IMR-90 (cell line): ENCODE results near the gene AOX1. TPM values are rescaled to one million over a fixed set of nuclear protein-coding genes. Genes with fewer than 3 reads are reported as not detected.

Experiments
- ATAC-seq: fragments of 200-7000 bp; cut with Tn5 transposase; 2 replicates; pipeline ENCODE4 v1.9.1; 2020; ENCODE audit warnings: low read depth, mild to moderate bottlenecking, moderate library complexity
- BruUV-seq: library from RNA; stranded (reverse); fragments of 400-500 nt; replicated peaks from 2 replicates; lab custom pipeline; 2021; lab: Mats Ljungman, UMichigan
- CTCF ChIA-PET: fragments of 300-600 bp; formaldehyde crosslinking; extraction: SDS; loops from one replicate; lab custom pipeline; 2021; ENCODE audit warnings: antibody characterized with exemption; lab: Yijun Ruan, JAX
- POLR2A ChIA-PET: fragments of 300-600 bp; sonication (Branson Sonifier 250); formaldehyde crosslinking; loops from one replicate; lab custom pipeline; 2022; ENCODE audit warnings: antibody characterized with exemption; ENCODE audit not compliant: unreplicated experiment; lab: Charles Lee
- DNase-seq: peaks from one replicate; pipeline ENCODE4 v3.0.0; 2013
- H2AFZ ChIP-seq: replicated peaks from 2 replicates; pipeline ENCODE3; 2013; ENCODE audit warnings: low read length, mild to moderate bottlenecking; ENCODE audit not compliant: poor library complexity
- H2AK5ac ChIP-seq: 2 replicates; pipeline ENCODE4 v1.6.1; 2013; ENCODE audit warnings: low read depth, low read length, inconsistent platforms
- H2AK9ac ChIP-seq: replicated peaks from 2 replicates; pipeline ENCODE3; 2013; ENCODE audit warnings: mild to moderate bottlenecking, low read depth, low read length, moderate library complexity; ENCODE audit not compliant: poor library complexity
- H2BK120ac ChIP-seq: 2 replicates; pipeline ENCODE4 v1.6.1; 2013; ENCODE audit warnings: low read depth, low read length, inconsistent platforms
- H2BK15ac ChIP-seq: 3 replicates; pipeline ENCODE4 v1.6.1; 2013; ENCODE audit warnings: low read depth, low read length, inconsistent platforms
- H2BK20ac ChIP-seq: 2 replicates; pipeline ENCODE4 v1.6.1; 2013; ENCODE audit warnings: low read depth, mild to moderate bottlenecking, inconsistent platforms, low read length, moderate library complexity
- H2BK5ac ChIP-seq: 2 replicates; pipeline ENCODE4 v1.6.1; 2013; ENCODE audit warnings: mild to moderate bottlenecking, low read depth, low read length, inconsistent platforms; ENCODE audit not compliant: poor library complexity, severe bottlenecking
- H3K14ac ChIP-seq: replicated peaks from 2 replicates; pipeline ENCODE4 v1.6.1; 2013; ENCODE audit warnings: low read depth, low read length, inconsistent platforms
- H3K18ac ChIP-seq: 2 replicates; pipeline ENCODE4 v1.6.1; 2013; ENCODE audit warnings: low read depth, low read length, control low read depth
- H3K23ac ChIP-seq: 2 replicates; pipeline ENCODE4 v1.6.1; 2013; ENCODE audit warnings: low read depth, low read length, inconsistent platforms
- H3K27ac ChIP-seq: 2 replicates; pipeline ENCODE4 v1.5.1; 2013; ENCODE audit warnings: mild to moderate bottlenecking, control low read depth, low read length; ENCODE audit not compliant: insufficient read depth
- H3K27me3 ChIP-seq: 2 replicates; pipeline ENCODE4 v1.6.1; 2013; ENCODE audit warnings: low read length; ENCODE audit not compliant: control insufficient read depth, insufficient read depth
- H3K36me3 ChIP-seq: 2 replicates; pipeline ENCODE4 v1.6.1; 2013; ENCODE audit warnings: low read length, mixed read lengths; ENCODE audit not compliant: control insufficient read depth, insufficient read depth
- H3K4ac ChIP-seq: 2 replicates; pipeline ENCODE4 v1.6.1; 2013; ENCODE audit warnings: low read depth, low read length, inconsistent platforms
- H3K4me1 ChIP-seq: 2 replicates; pipeline ENCODE4 v1.6.1; 2013; ENCODE audit warnings: low read length, mixed read lengths; ENCODE audit not compliant: control insufficient read depth, insufficient read depth
- H3K4me2 ChIP-seq: 2 replicates; pipeline ENCODE4 v1.6.1; 2013; ENCODE audit warnings: low read depth, mild to moderate bottlenecking, control low read depth, low read length, moderate library complexity
- H3K4me3 ChIP-seq: 2 replicates; pipeline ENCODE4 v1.5.1; 2013; ENCODE audit warnings: low read depth, mild to moderate bottlenecking, control low read depth, low read length, moderate library complexity; ENCODE audit not compliant: insufficient read depth
- H3K56ac ChIP-seq: 2 replicates; pipeline ENCODE4 v1.6.1; 2013; ENCODE audit warnings: low read length, inconsistent platforms; ENCODE audit not compliant: insufficient read depth; ENCODE audit errors: extremely low read depth
- H3K79me1 ChIP-seq, 2 experiments: 2 replicates each; pipeline ENCODE4 v1.6.1; 2013; ENCODE audit warnings: low read length in 2 of 2, inconsistent platforms in 1 of 2, low read depth in 1 of 2
- H3K9ac ChIP-seq: 2 replicates; pipeline ENCODE4 v1.6.1; 2013; ENCODE audit warnings: low read depth, low read length, control low read depth
- H3K9me1 ChIP-seq: 2 replicates; pipeline ENCODE4 v1.6.1; 2013; ENCODE audit warnings: low read length, inconsistent platforms; ENCODE audit not compliant: insufficient read depth
- H3K9me3 ChIP-seq: 2 replicates; pipeline ENCODE4 v1.6.1; 2013; ENCODE audit warnings: low read length; ENCODE audit not compliant: control insufficient read depth, insufficient read depth
- H4K20me1 ChIP-seq: 2 replicates; pipeline ENCODE4 v1.6.1; 2013; ENCODE audit warnings: low read length, inconsistent platforms; ENCODE audit not compliant: insufficient read depth
- H4K5ac ChIP-seq: 2 replicates; pipeline ENCODE4 v1.6.1; 2013; ENCODE audit warnings: mild to moderate bottlenecking, low read depth, low read length, control low read depth
- H4K8ac ChIP-seq, 2 experiments: 2 replicates each; pipeline ENCODE4 v1.6.1; 2013; ENCODE audit warnings: low read depth in 2 of 2, low read length in 2 of 2, control low read depth in 1 of 2, inconsistent platforms in 1 of 2
- H4K91ac ChIP-seq: 2 replicates; pipeline ENCODE4 v1.6.1; 2013; ENCODE audit warnings: low read depth, low read length, inconsistent platforms; ENCODE audit not compliant: insufficient read depth
- BHLHE40 ChIP-seq: fragments of 150-350 bp; IDR thresholded peaks from 2 replicates; pipeline ENCODE4 v1.6.1; 2016; ENCODE audit warnings: mild to moderate bottlenecking, low read depth, low read length
- FOS ChIP-seq: fragments of 150-350 bp; IDR thresholded peaks from 2 replicates; pipeline ENCODE4 v1.6.1; 2016; ENCODE audit warnings: low read depth, low read length
- MAFK ChIP-seq: IDR thresholded peaks from 2 replicates; pipeline ENCODE4 v1.6.1; 2012; ENCODE audit warnings: low read depth, low read length, improper control_type of control experiment
- NFE2L2 ChIP-seq: fragments of 150-350 bp; IDR thresholded peaks from 2 replicates; pipeline ENCODE4 v1.6.1; 2016; ENCODE audit warnings: low read depth, mild to moderate bottlenecking, low read length
- WGBS, 2 experiments: methylation state at CpG; one replicate each; pipeline versions ENCODE4 v1.1.5 to v1.1.7; 2013; ENCODE audit warnings: missing lambda C conversion rate in 2 of 2; ENCODE audit not compliant: insufficient read length in 1 of 2; ENCODE audit errors: extremely low coverage in 2 of 2; 5-methylcytosine and 5-hydroxymethylcytosine counted together
- dilution Hi-C: fragments of 300-500 bp; cut with HindIII; formaldehyde crosslinking; loops from one replicate; pipeline ENCODE4 v1.14.3; 2018; ENCODE audit warnings: low sequenced_read_pairs; ENCODE audit not compliant: unreplicated experiment
- in situ Hi-C: fragments of 300-500 bp; cut with MboI; formaldehyde crosslinking; loops from 3 replicates; pipeline ENCODE4 v1.14.3; 2019; ENCODE audit warnings: low sequenced_read_pairs, inconsistent platforms, mixed read lengths
- intact Hi-C: fragments of 100-400 bp; cut with micrococcal nuclease; formaldehyde crosslinking; loops from 2 replicates; pipeline ENCODE4 v1.10.0; 2022
- polyA plus RNA-seq, 3 experiments: library from polyadenylated mRNA; depleted of rRNA; stranded (reverse); fragments of >200 nt; gene quantifications; 2 replicates each; pipeline ENCODE4 v1.2.3, GENCODE V29; 2012; ENCODE audit warnings: low replicate concordance in 1 of 3
- total RNA-seq: library from RNA; depleted of rRNA; stranded (reverse); fragments of >200 nt; gene quantifications from 2 replicates; pipeline ENCODE4 v1.2.3, GENCODE V29; 2012

Gene AOX1
- total and polyA plus RNA-seq, 2 of the 4 experiments (the other 2 are of a cell fraction), result 21.7 to 59.9 TPM

DNA sequence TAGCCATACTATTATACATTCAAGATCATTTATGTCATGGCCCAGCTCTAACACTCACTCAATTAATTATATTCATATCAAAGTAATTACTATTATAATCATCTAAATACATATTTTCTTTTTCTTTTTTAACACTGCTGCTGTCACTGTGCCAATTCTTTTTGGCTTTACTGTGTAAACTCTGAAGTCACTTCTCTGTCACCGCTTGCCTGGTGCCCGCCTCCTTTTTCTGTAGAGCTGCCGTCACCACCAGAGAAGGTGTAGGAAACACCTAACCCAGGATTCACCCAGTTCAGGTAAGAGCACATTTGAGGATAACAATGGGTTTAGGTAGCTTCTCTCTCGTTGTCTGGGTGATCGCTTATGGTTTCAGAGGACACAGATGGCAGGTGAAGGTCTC is 93.3 kb downstream of the AOX1 start:
- H3K9me3 ChIP-seq, result no peaks in the 10 kb centered on the region
- no peak for DNase-seq
- POLR2A ChIA-PET, result no interaction called here
- H2AK9ac ChIP-seq, result no peak overlapping the region
- no peak overlapping the region for H3K14ac ChIP-seq
- in situ Hi-C loops, result no loop called here
- H3K27ac ChIP-seq, result no peak overlapping the region
- H3K36me3 ChIP-seq, result no peaks in the 10 kb centered on the region
- WGBS, 2 experiments, result no CpG with 5 or more reads among the region's 5 CpGs
- intact Hi-C loops, result no loop called here
- no peaks in the 10 kb centered on the region for H3K27me3 ChIP-seq
- CTCF ChIA-PET, result interaction anchor here (0.7 kb wide), 1 partner anchor 78 kb away, joined by 4 read pairs; no protein-coding TSS in a partner anchor
- TF ChIP-seq FOS (no peak), NFE2L2 (no peak), MAFK (no peak), BHLHE40 (no peak)
- H2BK5ac ChIP-seq, result no peak overlapping the region
- no TSS peak for BruUV-seq
- dilution Hi-C loops, result no loop called here
- H3K4me2 ChIP-seq, result no peak overlapping the region
- no peak overlapping the region for H4K5ac ChIP-seq
- no peak overlapping the region for H2AFZ ChIP-seq
- no peak overlapping the region for H2BK20ac ChIP-seq
- no peak overlapping the region for H3K56ac ChIP-seq
- H3K9ac ChIP-seq, result no peak overlapping the region
- H3K4me3 ChIP-seq, result no peak overlapping the region
- no peak for ATAC-seq
- H3K79me1 ChIP-seq, result no peaks in the 10 kb centered on the region
- no peaks in the 10 kb centered on the region for H4K20me1 ChIP-seq
- no peak overlapping the region for H3K23ac ChIP-seq
- no peaks in the 10 kb centered on the region; the same call in 1 of the 2 replicates for H3K9me1 ChIP-seq
- no peak overlapping the region for H3K4ac ChIP-seq
- H4K8ac ChIP-seq, result no peak overlapping the region
- H4K91ac ChIP-seq, result no peak overlapping the region
- H3K18ac ChIP-seq, result no peak overlapping the region
- H2BK120ac ChIP-seq, result no peak overlapping the region
- H3K4me1 ChIP-seq, result no peaks in the 10 kb centered on the region; the same call in 1 of the 2 replicates
- no peak overlapping the region for H2AK5ac ChIP-seq
- H2BK15ac ChIP-seq, result no peak overlapping the region
